ENCODE results near the gene TMPRSS13. TPM values are rescaled to one million over a fixed set of nuclear protein-coding genes. Genes with fewer than 3 reads are reported as not detected.
A peak's percentile ranks its signal among the peaks of the same experiment; 100 is the strongest.

TMPRSS13 gene
- total RNA-seq, 2 donors from 2014 or later, result 0.46 to 0.87 TPM

GRCh38 chr11:117918366-117919255 lies 10.6 kb downstream of the TMPRSS13 start:
- peak in 1 of 2 donors; percentile 16 for DNase-seq
- no peak for ATAC-seq
- intact Hi-C loops (cut with DNase I, micrococcal nuclease), result no loop called here

GRCh38 chr11:117917591-117918151 lies 11.5 kb downstream of the TMPRSS13 start:
- DNase-seq (peak in 1 of 2 donors; percentile 12), ATAC-seq (no peak)
- intact Hi-C loops (cut with DNase I, micrococcal nuclease), result no loop called here

- DNase-seq (peak in 1 of 2 donors; percentile 16), ATAC-seq (no peak)
- intact Hi-C loops (cut with DNase I, micrococcal nuclease), result no loop called here
These were observed 12.2 kb downstream of the TMPRSS13 start for GRCh38 chr11:117916956-117917355.

- ATAC-seq, result no peak
These were observed 13.4 kb downstream of the TMPRSS13 start for GRCh38 chr11:117915672-117916235.

GRCh38 chr11:117914991-117915618 lies 14.1 kb downstream of the TMPRSS13 start:
- ATAC-seq (no peak), DNase-seq (no peak)
- intact Hi-C loops (cut with DNase I, micrococcal nuclease), result no loop called here

More at GRCh38 chr11:117915672-117916235, 13.4 kb downstream of the TMPRSS13 start:
- DNase-seq, result peak in 1 of 2 donors; percentile 14
- intact Hi-C loops (cut with DNase I, micrococcal nuclease), result no loop called here

GRCh38 chr11:117914398-117914761 lies 14.8 kb downstream of the TMPRSS13 start:
- DNase-seq, result no peak
- ATAC-seq, result no peak
- intact Hi-C loops (cut with DNase I, micrococcal nuclease), result no loop called here

GRCh38 chr11:117913736-117914397 lies 15.3 kb downstream of the TMPRSS13 start:
- DNase-seq, result no peak
- no peak for ATAC-seq
- intact Hi-C loops (cut with DNase I, micrococcal nuclease), result no loop called here

- intact Hi-C loops (cut with DNase I, micrococcal nuclease), result no loop called here
- DNase-seq (no peak), ATAC-seq (no peak)
These were observed 16.7 kb downstream of the TMPRSS13 start for GRCh38 chr11:117912497-117912896.

- DNase-seq (no peak), ATAC-seq (no peak)
- intact Hi-C loops (cut with DNase I, micrococcal nuclease), result no loop called here
These were observed 17.5 kb downstream of the TMPRSS13 start for GRCh38 chr11:117911694-117912093.

- intact Hi-C loops (cut with DNase I, micrococcal nuclease), result no loop called here
- no peak for ATAC-seq
- DNase-seq, result no peak
These were observed 18.1 kb downstream of the TMPRSS13 start for GRCh38 chr11:117910941-117911655.

- DNase-seq, result no peak
- intact Hi-C loops (cut with DNase I, micrococcal nuclease), result no loop called here
- no peak for ATAC-seq
These were observed 18.7 kb downstream of the TMPRSS13 start for GRCh38 chr11:117910525-117910924.

GRCh38 chr11:117909611-117910382 lies 19.4 kb downstream of the TMPRSS13 start:
- intact Hi-C loops (cut with DNase I, micrococcal nuclease), result loop anchor here in 1 of 2 donors (10.0 kb wide), 1 partner anchor 65 kb away; no protein-coding TSS in a partner anchor
- no peak for ATAC-seq
- no peak for DNase-seq

- DNase-seq, result no peak
- ATAC-seq, result no peak
- intact Hi-C loops (cut with DNase I, micrococcal nuclease), result loop anchor here in 1 of 2 donors (10.0 kb wide), 1 partner anchor 64 kb away; no protein-coding TSS in a partner anchor
These were observed 20.1 kb downstream of the TMPRSS13 start for GRCh38 chr11:117908959-117909610.

GRCh38 chr11:117908109-117908895 lies 20.9 kb downstream of the TMPRSS13 start:
- intact Hi-C loops (cut with DNase I, micrococcal nuclease), result loop anchor here in 1 of 2 donors (10.0 kb wide), 1 partner anchor 64 kb away; no protein-coding TSS in a partner anchor
- no peak for DNase-seq

GRCh38 chr11:117907276-117908108 lies 21.7 kb downstream of the TMPRSS13 start:
- peak; percentile 100 for ATAC-seq
- intact Hi-C loops (cut with DNase I, micrococcal nuclease), result loop anchor here in 1 of 2 donors (10.0 kb wide), 1 partner anchor 63 kb away; no protein-coding TSS in a partner anchor
- peak; percentile 91 for DNase-seq

More at GRCh38 chr11:117908109-117908895, 20.9 kb downstream of the TMPRSS13 start:
- ATAC-seq, result no peak

Data from left colon (tissue), 2 donors.